Loucy (cell line): ENCODE measurements around the gene GIMAP7.

Source experiments
- EZH2phosphoT487 ChIP-seq: fragments of 200-600 bp; IDR thresholded peaks from 2 replicates; pipeline ENCODE4 v1.6.1; 2018; ENCODE audit warnings: antibody characterized with exemption, mild to moderate bottlenecking, moderate library complexity, borderline replicate concordance
- TF ChIP-seq, protein P1 (sequence below): fragments of 200-600 bp; sonication (generic); conservative IDR thresholded peaks from 2 replicates; pipeline ENCODE4 v1.5.1; 2014; ENCODE audit warnings: mild to moderate bottlenecking, antibody characterized with exemption, low read length

DNA sequence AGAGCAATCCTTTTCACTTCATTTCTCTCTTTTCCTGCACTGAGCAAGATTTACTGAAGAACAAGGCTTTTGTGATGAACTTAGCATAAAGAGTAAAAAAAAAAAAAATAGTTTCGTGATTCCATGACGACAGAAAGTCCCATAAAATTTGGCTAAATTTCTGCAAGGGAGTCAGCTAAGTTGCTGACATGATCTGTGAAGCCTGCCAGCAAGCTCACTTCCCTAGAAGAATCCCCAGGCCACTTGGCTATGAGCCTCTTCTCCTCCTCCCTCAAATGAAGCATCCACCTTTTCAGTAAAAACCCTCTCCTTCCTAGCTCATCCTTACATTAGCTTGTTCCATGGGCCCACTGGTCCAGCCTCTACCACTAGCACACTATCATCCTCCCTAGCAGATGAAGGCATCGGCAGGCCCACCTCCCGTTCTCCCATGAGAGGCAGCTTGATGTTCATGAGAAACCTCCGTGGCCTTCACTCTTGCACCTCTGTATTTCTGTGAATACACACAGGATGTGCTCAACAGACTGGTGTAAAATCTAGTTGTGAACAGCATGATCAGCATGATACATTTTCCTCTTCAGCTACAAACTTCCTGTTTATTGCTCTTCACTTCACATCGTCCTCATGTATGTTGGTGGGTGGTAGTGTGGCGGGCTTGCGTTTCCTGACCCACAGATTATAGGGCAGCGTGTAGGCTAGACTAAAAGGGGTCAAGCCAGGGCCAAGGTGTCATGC is 33.3 kb upstream of the GIMAP7 start:
- TF ChIP-seq, protein P1, sequence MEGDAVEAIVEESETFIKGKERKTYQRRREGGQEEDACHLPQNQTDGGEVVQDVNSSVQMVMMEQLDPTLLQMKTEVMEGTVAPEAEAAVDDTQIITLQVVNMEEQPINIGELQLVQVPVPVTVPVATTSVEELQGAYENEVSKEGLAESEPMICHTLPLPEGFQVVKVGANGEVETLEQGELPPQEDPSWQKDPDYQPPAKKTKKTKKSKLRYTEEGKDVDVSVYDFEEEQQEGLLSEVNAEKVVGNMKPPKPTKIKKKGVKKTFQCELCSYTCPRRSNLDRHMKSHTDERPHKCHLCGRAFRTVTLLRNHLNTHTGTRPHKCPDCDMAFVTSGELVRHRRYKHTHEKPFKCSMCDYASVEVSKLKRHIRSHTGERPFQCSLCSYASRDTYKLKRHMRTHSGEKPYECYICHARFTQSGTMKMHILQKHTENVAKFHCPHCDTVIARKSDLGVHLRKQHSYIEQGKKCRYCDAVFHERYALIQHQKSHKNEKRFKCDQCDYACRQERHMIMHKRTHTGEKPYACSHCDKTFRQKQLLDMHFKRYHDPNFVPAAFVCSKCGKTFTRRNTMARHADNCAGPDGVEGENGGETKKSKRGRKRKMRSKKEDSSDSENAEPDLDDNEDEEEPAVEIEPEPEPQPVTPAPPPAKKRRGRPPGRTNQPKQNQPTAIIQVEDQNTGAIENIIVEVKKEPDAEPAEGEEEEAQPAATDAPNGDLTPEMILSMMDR = no peak
- no peak for TF ChIP-seq EZH2phosphoT487
